ENCODE results near the gene ENOX2.
"Not testable (repeated sequence)": the region's sequence is repeated elsewhere in the genome, so short reads cannot be mapped to it uniquely, and the experiment has no call there.

ENOX2 gene, protein sequence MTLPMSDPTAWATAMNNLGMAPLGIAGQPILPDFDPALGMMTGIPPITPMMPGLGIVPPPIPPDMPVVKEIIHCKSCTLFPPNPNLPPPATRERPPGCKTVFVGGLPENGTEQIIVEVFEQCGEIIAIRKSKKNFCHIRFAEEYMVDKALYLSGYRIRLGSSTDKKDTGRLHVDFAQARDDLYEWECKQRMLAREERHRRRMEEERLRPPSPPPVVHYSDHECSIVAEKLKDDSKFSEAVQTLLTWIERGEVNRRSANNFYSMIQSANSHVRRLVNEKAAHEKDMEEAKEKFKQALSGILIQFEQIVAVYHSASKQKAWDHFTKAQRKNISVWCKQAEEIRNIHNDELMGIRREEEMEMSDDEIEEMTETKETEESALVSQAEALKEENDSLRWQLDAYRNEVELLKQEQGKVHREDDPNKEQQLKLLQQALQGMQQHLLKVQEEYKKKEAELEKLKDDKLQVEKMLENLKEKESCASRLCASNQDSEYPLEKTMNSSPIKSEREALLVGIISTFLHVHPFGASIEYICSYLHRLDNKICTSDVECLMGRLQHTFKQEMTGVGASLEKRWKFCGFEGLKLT

DNA sequence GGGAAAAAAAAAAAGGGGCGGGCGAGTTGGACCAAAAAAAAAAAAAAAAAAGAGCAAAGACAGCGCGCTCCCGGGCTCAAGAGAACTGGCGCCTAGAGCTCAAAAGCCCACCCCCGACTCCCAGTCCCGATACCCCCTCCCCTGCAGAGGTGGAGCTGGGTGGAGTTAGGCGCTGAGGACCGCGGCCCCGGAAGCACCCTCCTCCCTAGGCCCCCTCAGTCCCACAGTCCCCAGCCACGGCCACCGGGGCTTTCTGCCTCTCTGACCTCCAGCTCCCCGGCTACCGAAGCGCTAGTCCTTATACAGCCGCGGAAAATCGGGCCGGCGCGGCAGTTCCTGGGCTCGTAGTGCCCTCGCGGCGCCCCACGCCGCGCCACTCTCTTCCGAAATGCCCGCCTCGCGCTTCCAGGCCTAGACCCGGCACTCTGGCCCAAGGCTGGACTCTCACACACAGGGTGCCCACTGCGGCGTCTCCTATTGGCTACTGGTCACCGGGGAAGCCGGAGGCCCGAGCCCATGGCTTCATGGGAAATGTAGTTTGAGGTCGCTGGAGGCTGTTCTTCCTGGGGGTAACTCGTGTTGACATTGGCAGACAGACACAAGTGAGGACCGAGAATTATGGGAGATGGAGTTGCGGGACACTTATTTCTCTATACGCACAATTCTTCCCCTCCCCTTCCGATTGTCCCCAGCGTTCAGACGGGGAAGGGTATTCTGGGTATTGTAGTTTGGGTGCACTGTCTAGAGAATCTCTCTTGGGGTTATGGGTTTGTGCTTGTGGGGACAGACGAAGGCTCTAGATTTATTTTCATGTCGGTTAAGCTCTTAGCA is at the start of gene ENOX2:
ENOX2 (minus strand) TSS at position 427 of the 831 bp plus-strand sequence. CDS start 199,993 bp downstream, outside the sequence.
- DNase-seq = peak; percentile 96 to 97

DNA sequence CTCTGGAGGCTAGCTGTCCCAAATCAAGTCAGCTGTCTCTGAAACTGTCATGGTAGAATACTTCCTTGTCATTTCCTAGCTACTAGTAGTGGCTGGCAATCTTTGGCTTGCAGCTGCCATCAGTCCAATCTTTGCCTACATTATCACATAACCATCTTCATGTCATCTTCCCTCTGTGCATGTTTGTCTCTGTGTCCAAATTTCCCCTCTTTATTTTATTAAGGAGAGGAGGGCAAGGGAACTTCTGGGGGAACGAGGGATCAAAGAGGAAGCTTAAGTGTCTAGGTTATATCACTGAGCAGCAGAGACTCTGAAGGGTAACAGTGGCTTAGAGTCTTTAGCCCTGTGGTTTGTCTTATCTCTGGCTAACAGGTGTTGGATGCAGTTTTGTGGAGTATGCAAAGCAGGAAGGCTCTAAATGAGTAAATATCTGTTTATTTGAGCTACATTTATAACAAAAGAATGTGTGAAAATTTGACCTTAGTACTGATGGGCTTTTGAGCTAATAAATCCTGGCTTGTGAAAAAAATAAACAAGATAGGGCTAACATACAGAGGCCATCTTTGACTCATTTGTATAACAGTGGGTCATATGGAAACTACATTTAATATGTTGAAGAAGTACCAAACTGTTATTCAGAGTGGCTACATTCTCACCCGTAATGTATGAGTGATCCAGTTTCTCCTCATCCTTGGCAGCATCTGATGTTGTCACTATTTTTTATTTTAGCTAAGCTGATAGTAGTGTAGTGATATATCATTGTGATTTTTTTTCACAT is 49.4 kb upstream of the ENOX2 start:
- DNase-seq = no peak

DNA sequence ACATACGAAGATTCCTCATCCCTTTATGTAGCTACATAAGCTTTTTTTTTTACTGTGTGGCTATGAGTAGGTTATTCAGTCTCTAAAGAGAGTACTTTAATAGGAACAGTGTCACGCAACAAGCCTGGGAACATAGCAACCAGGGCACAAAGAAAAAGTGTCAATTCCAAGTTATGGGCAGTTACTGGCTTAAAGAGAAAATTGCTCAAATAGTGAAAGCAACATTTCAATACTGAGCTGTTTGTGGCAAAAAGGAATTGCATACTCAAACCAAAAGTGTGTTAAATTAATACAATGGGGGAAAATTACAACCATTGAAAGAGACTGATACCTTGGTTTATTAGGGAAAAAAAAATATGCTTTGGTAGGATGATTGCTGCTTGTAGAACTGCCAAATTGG is 41.2 kb upstream of the ENOX2 start:
- DNase-seq = no peak

DNA sequence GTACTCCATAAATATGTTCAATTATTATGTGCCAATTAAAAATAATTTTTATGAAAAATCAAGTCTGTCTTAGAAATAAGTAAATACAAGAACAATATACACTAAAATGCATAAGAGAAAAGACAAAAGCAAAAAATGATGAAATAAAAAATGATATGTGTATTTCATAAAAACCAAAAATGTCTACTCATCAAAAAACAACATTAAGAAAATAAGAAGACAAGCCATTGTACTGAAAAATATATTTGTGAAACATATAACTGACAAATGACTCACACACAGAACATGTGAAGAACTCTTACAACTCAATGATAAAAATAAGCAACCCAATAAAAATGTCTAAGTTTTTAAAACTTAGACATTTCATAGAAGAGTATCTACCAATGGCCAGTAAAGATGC is 34.1 kb upstream of the ENOX2 start:
- no peak for DNase-seq

DNA sequence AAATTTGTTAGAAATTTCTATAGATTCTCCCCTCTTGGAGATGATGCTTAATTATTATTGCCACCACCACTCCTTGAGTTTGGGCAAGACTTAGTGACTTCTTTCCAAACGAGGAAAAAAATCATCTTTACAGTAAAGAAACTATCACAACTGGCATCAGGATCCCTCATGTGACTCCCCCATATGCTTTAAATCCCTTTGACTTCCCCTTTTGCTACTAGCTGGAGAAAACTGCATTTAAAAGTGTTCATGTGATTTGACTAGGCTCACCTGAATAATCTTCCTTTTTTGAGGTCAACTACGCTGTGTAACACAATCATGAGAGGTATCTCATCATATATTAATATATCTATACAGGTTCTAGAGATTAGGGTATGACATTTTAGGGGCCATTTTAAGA is 30.3 kb upstream of the ENOX2 start:
- no peak for DNase-seq

DNA sequence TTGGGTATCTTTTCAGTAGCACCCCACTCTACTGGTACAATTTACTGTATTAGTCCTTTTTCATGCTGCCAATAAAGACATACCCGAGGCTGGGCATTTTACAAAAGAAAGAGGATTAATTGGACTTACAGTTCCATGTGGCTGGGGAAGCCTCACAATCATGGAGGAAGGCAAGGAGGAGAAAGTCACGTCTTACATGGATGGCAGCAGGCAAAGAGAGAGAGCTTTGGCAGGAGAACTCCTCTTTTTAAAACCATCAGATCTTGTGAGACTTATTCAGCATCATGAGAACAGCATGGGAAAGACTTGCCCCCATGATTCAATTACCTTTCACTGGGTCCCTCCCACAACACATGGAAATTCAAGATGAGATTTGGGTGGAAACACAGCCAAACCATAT is 17.4 kb upstream of the ENOX2 start:
- DNase-seq = not testable (repeated sequence)

DNA sequence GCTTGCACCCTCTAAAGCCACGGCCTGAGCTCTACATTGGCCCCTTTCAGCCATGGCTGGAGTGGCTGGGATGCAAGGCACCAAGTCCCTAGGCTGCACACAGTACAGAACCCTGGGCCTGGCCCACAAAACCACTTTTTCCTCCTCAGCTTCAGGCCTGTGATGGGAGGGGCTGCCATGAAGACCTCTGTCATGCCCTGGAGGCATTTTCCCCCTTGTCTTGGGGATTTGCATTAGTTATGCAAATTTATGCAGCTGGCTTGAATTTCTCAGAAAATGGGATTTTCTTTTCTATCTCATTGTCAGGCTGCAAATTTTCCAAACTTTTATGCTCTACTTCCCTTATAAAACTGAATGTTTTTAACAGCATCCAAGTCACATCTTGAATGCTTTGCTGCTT is 16.7 kb upstream of the ENOX2 start:
- DNase-seq = not testable (repeated sequence)

DNA sequence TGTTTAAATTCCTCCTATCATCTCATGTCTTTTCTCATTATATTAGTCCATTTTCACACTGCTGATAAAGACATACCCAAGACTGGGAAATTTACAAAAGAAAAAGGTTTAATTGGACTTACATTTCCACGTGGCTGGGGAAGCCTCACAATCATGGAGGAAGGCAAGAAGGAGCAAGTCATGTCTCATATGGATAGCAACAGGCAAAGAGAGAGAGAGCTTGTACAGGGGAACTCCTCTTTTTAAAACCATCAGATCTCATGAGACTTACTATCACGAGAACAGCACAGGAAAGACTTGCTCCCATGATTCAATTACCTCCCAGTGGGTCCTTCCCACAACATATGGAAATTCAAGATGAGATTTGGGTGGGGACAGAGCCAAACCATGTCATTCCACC is 15.5 kb upstream of the ENOX2 start:
- not testable (repeated sequence) for DNase-seq

DNA sequence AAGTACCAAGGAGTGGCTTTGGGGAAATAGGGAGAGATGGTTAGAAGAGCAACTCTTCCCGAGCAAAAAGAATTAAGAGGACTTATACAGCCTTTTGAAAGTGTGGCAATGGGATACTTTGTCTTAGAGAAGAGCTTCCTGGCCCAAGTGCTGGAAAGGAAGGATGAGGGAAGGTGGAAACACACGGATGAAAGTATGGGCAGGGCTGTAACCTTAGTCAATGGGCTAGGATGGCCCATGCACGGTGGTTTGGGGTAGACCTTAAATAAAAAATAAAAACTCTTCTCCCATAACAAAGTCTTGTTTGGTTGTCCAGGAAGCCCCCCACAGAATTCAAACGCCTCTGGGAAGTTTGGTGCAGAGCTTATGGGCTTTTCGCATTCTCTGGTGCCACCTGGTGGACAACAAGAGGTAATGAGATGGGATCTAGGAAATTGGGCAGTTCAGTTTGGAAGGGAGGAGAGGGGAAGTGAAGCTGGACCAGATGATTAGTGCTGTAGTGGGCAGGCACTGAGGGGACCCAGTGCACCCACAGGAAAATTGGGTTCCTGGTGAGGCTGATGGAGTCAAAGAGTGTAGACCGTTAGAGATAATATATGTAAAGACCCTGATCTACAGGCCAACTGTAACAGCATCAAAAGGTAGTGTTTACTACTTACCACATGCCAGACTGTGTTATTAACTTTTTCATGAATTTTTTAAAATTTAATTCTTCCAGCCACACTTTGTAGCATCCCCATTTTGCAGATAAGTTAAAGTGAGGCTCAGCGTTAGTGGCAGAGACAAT is 13.8 kb upstream of the ENOX2 start:
- peak in 1 of 2 experiments; percentile 48 for DNase-seq

DNA sequence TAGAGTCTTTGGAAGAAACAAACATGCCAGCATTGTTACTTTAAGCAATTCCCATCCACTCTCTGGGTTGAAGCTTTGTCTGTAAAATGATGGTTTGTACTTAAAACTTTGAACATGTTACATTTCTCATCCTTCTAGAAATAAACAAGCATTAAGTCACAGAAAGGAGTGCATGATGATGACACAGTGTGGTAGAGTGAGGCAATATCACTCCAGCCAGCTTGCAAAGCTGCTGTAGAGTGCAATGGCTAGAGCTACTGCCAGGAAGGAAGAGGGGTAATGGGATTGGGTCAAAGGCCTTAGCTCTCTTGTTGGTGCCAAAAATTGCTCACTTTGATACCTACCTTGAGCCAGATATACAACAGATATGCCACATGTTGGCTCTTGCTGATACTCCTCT is 12.3 kb upstream of the ENOX2 start:
- DNase-seq = no peak

DNA sequence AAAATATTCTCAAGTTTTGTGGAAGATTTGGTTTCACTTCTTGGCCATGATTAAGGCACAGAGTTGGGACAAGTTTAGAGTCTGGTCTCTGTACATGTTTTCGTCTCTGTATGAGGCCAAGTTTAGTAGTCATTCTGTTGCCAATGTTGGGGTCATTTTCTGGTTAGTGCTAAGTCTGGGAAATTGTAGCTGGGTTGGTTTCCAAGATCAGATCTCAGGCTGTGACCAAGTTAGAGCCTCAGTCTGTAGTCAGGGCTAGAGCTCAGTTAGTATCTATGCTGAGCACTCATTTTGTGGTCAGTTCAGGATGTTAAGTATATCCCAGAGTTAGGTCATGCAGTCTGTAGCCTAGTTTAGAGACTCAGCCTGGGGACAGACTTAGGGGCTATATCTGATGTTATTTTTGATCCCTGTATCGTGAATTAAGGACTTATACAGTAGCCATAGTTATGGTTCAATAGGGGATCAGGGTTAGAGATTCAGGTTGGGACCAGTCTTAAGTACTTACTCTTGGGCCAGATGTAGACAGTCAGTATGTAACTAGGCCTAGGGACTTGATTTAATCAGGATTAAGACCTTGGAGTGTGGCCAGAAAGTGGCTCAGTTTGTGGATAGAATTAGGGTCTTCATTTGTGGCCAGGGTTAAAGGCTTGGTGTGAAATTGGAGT is 6.6 kb upstream of the ENOX2 start:
- DNase-seq = no peak

DNA sequence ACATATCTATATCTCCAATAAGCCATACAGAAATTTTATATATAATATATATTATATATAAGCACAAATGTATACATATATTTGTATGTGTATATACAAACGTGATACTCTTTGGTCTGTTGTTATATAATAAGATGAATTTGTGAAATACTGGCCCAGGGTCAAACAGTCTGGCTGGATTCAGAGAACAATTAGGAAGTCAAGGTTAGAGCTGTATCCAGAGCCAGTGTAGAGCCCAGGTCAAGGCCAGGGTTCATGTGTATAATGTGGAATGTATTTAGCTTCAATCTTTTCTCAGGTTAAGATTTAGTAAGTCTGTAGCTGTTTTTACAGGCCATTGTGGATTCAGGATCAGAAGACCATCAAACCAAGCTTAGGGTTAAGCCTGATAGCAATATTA is 3.8 kb upstream of the ENOX2 start:
- DNase-seq = no peak

DNA sequence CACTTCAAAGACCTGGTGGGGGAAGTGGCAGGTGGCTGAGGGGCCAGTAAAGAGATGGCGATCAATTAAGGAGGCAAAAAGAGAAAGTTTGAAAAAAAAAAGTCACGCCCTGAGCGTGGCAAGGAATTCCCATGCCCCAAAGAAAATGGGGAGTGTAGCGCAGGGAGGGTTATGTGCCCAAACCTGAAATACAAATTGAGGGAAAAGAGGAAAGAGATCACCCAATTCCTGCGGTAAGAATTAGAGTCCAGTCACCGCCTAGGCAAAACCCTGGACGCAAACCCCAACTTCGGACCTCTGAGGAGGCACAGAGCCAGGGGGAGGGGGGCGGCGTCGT is 595 bp downstream of the ENOX2 start:
- no peak for DNase-seq

DNA sequence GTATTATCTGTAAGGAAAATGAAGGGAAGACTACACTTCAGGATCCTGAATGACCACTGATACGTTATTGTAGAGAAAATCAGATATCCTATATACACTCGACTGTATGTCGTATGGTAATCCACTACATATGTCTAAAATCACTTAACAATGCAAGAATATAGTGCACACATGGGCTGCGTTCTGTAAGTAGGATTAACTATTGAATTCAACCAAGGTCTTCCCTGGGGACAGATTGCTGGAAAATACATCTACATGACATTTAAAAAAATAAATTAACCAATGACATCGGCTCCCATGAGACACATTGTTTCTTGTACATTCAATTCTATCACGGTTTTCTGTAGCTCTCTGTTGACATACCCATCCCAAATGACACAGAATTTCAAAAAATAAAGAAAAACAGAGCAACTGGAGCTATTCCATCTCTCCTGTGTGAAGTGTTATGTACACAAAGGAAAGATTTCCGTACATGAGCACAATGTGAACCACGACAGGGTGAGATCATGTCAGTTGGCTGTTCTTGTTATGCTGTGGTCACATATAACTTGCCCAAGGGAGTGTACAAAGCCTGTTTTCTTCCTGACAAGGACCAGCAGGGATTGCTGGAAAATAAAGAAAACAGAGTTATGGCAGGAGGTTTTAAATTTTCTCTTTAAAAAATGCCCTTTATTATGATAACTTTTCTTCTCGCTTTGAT is 6.1 kb downstream of the ENOX2 start:
- no peak for DNase-seq

DNA sequence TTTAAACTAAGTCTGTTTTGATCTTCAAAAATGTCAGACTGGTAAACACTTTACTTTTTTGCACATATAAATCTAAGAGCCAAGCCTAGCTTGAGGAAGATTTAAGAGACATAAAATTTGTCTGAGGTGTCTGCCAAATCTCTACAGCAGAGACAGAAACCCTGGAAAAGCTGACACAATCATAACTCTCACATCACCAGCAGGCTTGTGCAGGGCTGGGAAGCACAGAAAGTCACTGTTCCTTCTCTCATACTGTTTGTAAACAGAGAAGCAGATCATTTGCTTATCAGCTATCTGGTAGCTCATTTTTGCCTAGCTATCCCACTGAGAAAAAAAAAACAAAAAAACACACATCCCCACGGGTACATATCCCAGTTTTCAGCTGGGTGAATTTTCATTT is 7.0 kb downstream of the ENOX2 start:
- DNase-seq = no peak

DNA sequence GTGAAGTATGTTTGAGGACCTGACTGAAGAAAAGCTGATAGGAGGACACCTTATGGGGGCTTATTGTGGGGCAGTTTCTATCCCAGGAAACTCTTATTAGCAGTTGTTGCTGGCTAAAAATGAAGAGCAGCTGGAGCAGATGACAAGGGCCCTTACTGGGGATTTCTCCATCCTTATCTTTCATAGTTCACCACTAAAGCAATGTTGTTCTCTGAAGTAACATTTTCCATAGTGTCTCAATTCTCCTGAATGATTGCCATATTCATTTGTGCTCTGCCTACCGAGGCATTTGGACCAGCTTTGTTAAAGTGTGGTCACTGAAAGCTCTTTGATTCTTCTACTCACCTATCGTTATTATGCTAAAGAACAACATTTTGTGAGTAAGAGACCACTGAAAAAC is 7.7 kb downstream of the ENOX2 start:
- DNase-seq = no peak

DNA sequence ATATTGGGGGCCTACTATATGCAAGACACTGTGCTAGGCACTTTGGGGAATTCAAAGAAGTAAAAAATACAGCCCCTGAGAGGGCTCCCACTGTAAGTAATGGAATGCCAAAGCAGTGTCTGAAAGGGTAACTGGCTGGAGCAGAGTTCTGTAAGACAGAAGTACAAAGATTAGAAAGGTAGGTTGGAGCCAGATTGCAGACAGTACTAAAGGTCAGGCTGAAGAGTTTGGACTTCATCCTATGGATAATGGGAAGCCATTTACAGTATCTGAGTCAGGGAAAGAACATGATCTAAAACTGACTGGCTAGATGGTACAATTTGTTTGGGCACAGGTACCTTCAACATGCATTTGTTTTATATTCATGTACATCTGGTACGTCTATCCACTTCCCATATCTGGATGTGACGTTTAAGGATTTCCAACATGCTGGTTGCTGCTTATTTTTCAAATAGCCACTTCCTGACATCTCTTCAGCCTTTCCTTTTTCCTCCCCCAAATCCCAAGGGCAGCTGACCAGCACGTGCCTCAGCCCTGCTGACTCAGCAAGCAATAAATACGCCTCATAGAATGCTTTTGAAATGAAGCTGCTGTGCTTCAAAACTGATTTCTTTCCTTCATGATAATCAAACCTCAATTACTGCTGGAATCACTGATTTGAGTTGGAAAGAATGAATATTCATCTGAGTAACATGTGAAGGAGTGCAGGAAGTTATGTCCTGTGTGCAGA is 9.5 kb downstream of the ENOX2 start:
- no peak for DNase-seq

DNA sequence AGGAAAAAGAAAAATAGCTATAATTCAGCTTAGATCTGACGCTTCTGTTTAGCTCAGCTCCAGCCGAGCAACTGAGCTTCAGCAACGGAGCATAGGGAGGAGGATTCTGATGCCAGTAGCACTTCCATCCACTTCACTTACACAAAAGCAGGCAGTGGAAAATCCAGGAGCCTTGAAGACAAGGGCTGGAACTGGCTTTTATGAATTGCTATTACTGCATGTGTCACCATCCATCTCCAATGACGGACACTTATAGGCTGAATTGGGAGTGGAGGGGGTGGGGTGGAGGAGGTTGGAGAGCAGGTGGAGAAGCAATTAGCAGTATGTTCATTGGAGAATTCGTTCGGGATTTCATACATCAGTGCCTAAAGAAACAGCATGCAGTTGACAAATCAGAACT is 15.6 kb downstream of the ENOX2 start:
- DNase-seq = peak; percentile 70 to 92

DNA sequence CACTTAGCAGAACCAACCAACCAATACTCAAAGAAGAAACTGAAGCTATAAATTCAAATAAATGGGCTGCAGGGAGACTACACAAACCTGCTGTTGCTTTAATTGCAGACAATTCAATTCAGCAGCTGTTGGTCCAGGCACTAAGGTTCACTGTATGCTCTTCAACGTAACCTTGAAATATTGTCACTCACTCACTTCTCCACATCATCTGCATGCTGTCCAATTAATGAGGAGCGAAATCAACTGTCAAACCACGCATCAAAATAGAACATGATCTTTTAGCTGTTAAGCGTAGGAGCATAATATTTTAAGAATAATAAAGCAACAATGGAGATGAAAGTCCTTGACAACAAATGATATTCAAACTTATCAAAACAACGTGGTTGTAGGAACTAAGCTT is 17.0 kb downstream of the ENOX2 start:
- DNase-seq = peak in 1 of 2 experiments; percentile 7

DNA sequence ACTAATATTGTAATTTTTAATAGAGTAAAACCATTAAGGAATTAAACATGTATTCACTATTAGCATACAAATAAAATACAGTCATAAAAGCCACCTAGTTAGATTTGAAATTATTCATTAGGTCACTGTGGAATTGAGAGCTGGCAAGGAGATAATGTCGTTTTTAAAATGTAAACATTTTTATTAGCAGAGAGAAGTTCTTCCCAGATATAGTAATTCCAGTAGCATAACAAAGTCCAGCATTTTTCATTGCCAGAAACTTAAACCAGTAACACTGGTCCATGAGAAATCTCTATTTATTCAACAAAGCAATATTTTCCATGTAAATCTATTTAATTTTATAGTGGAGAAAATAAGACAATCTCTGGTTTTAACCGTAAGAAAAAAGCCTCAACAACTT is 17.5 kb downstream of the ENOX2 start:
- no peak for DNase-seq
